ENCODE results near the gene CSPG4. TPM values are rescaled to one million over a fixed set of nuclear protein-coding genes. Genes with fewer than 3 reads are reported as not detected.

Gene CSPG4
- total and polyA plus RNA-seq, 9 of the 15 experiments (the other 6 are each of a cell fraction or from before 2014, with no cell fraction given): under 0.01 to 0.07 (median 0.04) TPM; not detected in 5

- TF ChIP-seq TOE1 (IDR thresholded peaks at IDR 0.05; ENCODE audit: borderline replicate concordance) (peak; percentile 100), TOE1 (CRISPR knock-in tag; IDR thresholded peaks at IDR 0.05; ENCODE audit: borderline replicate concordance, low read depth) (no peak), ARID3A (IDR thresholded peaks at IDR 0.05; ENCODE audit: borderline replicate concordance, low read depth, low read length) (no peak), CHCHD3 (CRISPR knock-in tag; IDR thresholded peaks at IDR 0.05) (no peak), HDAC1 (IDR thresholded peaks at IDR 0.05) (peak in 1 of 2 experiments; percentile 69; a peak in 2 of 4 replicates), ZFP1 (CRISPR knock-in tag; IDR thresholded peaks at IDR 0.05) (no peak), ZNF695 (CRISPR knock-in tag; IDR thresholded peaks at IDR 0.05) (no peak), SUPT5H (IDR thresholded peaks at IDR 0.05) (peak; percentile 83), LCOR (CRISPR knock-in tag; IDR thresholded peaks at IDR 0.05) (no peak; the same call in 1 of the 2 replicates), ZBTB43 (CRISPR knock-in tag; IDR thresholded peaks at IDR 0.05) (no peak), BACH1 (tag; IDR thresholded peaks at IDR 0.05) (no peak), MLX (CRISPR knock-in tag; conservative IDR thresholded peaks at IDR 0.05) (no peak)
Observed at GRCh38 chr15:75758071-75758872, 45.6 kb upstream of the CSPG4 start (continued).
